ENCODE results near the gene CORO2A.

The CORO2A gene

GRCh38 chr9:98080326-98080725, 112.1 kb downstream of the CORO2A start:
- no peak overlapping the region for H3K27ac ChIP-seq
- TF ChIP-seq CTCF (conservative IDR thresholded peaks at IDR 0.05) = no peak
- no peak for TF ChIP-seq ZFX (IDR thresholded peaks at IDR 0.05)

GRCh38 chr9:98078895-98079294, 113.5 kb downstream of the CORO2A start:
- TF ChIP-seq ZFX (IDR thresholded peaks at IDR 0.05) (no peak), CTCF (conservative IDR thresholded peaks at IDR 0.05) (no peak)
- no peak overlapping the region for H3K27ac ChIP-seq

GRCh38 chr9:98076514-98076890, 115.9 kb downstream of the CORO2A start:
- peak overlapping the region; percentile 4; the same call in 1 of the 2 replicates for H3K27ac ChIP-seq

DNA sequence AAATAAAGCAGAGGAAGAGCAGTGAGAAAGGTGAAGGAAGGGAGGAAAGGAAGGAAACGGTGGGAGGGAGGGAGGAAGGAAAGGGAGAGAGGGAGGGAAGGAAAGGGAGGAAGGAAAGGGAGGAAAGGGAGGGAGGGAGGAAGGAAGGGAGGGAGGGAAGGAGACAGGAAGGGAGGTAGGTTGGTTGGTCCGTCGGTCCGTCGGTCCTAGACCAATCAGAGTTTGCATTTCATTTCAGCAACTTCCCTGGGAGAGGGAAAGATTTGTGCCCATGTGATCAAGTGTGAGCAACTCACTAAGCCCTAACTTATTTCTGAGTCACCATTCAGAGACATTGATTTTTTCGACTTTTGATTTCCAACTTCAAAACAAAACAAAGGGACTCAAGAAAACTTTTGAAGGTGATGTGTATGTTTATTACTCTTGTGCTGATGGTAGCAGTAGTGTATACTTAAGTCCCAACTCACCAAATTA, 117.1 kb downstream of the CORO2A start:
- no peak for TF ChIP-seq CTCF (conservative IDR thresholded peaks at IDR 0.05)
- H3K27ac ChIP-seq = peak overlapping the region; percentile 98

- H3K27ac ChIP-seq = peak overlapping the region; percentile 98
- TF ChIP-seq ZFX (IDR thresholded peaks at IDR 0.05) (no peak), CTCF (conservative IDR thresholded peaks at IDR 0.05) (peak; percentile 98)
Measured at GRCh38 chr9:98074115-98074990, 118.1 kb downstream of the CORO2A start.

GRCh38 chr9:98071737-98072136, 120.7 kb downstream of the CORO2A start:
- TF ChIP-seq CTCF (conservative IDR thresholded peaks at IDR 0.05) = no peak; the same call in 1 of the 2 replicates
- TF ChIP-seq ZFX (IDR thresholded peaks at IDR 0.05) = no peak
- peak overlapping the region; percentile 98 for H3K27ac ChIP-seq
